OCI-LY1 (cell line): Measurements from ENCODE around the gene SIRPA.

Experiments
- EZH2 ChIP-seq: fragments of 200-600 bp; sonication (generic), shearing (Covaris generic); IDR thresholded peaks from 2 replicates; pipeline ENCODE4 v1.8.0; 2017; ENCODE audit warnings: borderline replicate concordance, mixed run types, mild to moderate bottlenecking, antibody characterized with exemption, low read length, moderate library complexity, mixed read lengths
- TF ChIP-seq, protein P1 (sequence below): fragments of 200-600 bp; sonication (generic), shearing (Covaris generic); IDR thresholded peaks from 2 replicates; pipeline ENCODE4 v1.5.1; 2017; ENCODE audit warnings: mild to moderate bottlenecking, antibody characterized with exemption, low read length, moderate library complexity, mixed read lengths

DNA sequence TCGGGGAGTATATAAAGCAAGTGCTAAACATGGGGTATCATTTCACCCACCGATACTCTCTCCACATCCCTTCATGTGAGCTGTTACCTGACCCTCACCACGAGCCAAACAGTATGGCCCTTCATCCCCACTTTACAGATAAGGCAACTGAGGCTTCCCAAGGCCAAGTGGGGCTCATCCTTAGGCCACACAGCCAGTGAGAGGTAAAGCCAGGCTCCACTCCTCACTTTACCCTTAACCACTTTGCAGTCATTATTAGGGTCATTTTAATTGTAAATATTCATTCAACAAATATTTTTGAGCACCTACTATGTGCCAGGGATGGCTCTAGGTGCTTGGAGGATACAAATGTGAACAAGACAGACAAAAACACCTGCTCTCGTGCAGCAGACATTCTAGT lies 7.0 kb downstream of the SIRPA start:
- TF ChIP-seq, protein P1, sequence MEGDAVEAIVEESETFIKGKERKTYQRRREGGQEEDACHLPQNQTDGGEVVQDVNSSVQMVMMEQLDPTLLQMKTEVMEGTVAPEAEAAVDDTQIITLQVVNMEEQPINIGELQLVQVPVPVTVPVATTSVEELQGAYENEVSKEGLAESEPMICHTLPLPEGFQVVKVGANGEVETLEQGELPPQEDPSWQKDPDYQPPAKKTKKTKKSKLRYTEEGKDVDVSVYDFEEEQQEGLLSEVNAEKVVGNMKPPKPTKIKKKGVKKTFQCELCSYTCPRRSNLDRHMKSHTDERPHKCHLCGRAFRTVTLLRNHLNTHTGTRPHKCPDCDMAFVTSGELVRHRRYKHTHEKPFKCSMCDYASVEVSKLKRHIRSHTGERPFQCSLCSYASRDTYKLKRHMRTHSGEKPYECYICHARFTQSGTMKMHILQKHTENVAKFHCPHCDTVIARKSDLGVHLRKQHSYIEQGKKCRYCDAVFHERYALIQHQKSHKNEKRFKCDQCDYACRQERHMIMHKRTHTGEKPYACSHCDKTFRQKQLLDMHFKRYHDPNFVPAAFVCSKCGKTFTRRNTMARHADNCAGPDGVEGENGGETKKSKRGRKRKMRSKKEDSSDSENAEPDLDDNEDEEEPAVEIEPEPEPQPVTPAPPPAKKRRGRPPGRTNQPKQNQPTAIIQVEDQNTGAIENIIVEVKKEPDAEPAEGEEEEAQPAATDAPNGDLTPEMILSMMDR, result no peak
- no peak for TF ChIP-seq EZH2
